Tibial nerve (tissue), 4 donors: ENCODE data around the gene IPO4.

ENCODE experiments used
- EP300 ChIP-seq, 2 donors: sonication (generic); formaldehyde crosslinking; IDR thresholded peaks; one replicate each; pipeline ENCODE4 v1.6.1; 2017; ENCODE audit warnings: antibody characterized with exemption in 2 of 2, mild to moderate bottlenecking in 1 of 2
- POLR2A ChIP-seq, 2 donors: fragments of 450-650 bp; IDR thresholded peaks; one replicate each; pipeline ENCODE4 v1.6.1; 2017; ENCODE audit warnings: antibody characterized with exemption in 2 of 2, mild to moderate bottlenecking in 2 of 2, moderate library complexity in 2 of 2
- TF ChIP-seq, protein P1 (sequence below), 5 experiments: fragments of 200-600 bp in 3 of 5; fragments of 450-650 bp in 2 of 5; sonication (generic) in 3 of 5; IDR thresholded peaks; one replicate each; pipeline ENCODE4 v1.5.1; 2016 to 2019; ENCODE audit warnings: antibody characterized with exemption in 5 of 5, mild to moderate bottlenecking in 3 of 5, moderate library complexity in 2 of 5

DNA sequence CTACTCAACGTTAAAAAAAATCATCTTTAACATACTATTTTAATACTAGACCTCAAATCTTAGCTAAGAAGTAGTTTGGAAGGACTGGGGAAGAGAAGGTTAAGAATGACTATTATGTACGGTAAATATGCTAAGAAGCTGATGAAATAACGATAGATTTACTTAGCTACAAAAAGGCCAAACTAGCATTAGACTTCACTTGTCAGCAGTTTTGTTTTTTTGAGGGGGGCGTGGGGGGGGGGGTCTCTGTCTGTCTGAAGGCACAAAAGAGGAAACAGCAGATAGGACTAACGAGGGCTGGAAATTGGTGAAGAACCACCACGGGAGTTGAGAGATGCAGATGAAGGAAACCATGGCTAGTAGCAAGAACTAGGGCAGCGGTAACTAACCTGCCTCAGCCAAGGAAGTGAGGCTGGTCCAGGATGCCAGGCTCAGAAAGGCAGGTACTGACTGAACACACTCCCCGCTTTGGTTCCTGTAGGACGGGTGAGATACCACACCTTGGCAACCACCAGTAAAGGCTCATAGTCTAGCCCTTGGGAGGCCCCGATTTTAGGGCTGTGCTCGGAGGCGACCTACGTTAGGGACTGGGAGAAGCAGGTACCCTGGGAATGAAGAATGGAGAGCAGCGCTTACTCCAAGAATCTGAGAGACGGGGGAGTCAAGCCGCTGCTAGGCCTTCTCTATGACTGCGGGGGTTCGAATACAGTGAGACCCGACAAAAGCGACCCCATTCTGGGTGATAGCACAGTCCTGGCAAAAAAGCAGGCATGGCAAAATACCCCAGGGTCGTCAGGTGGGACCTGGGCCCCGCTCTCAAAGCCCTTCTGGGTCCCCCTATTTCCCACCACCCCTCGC is 42.9 kb upstream of the IPO4 start:
- TF ChIP-seq, protein P1, sequence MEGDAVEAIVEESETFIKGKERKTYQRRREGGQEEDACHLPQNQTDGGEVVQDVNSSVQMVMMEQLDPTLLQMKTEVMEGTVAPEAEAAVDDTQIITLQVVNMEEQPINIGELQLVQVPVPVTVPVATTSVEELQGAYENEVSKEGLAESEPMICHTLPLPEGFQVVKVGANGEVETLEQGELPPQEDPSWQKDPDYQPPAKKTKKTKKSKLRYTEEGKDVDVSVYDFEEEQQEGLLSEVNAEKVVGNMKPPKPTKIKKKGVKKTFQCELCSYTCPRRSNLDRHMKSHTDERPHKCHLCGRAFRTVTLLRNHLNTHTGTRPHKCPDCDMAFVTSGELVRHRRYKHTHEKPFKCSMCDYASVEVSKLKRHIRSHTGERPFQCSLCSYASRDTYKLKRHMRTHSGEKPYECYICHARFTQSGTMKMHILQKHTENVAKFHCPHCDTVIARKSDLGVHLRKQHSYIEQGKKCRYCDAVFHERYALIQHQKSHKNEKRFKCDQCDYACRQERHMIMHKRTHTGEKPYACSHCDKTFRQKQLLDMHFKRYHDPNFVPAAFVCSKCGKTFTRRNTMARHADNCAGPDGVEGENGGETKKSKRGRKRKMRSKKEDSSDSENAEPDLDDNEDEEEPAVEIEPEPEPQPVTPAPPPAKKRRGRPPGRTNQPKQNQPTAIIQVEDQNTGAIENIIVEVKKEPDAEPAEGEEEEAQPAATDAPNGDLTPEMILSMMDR (IDR thresholded peaks at IDR 0.05), result no peak
- TF ChIP-seq POLR2A (IDR thresholded peaks at IDR 0.05), result no peak
- no peak for TF ChIP-seq EP300 (IDR thresholded peaks at IDR 0.05)
